GM23338 (cell line): ENCODE results near the gene ADGRG2. TPM values are rescaled to one million over a fixed set of nuclear protein-coding genes. Genes with fewer than 3 reads are reported as not detected.

ENCODE experiments used
- ATAC-seq: fragments of 200-7000 bp; cut with Tn5 transposase; 3 replicates; pipeline ENCODE4 v1.9.1; 2020
- DNase-seq: peaks from one replicate; pipeline ENCODE4 v3.0.0-alpha.2; 2015; ENCODE audit warnings: low spot score
- H2AFZ ChIP-seq: fragments of 200-600 bp; sonication (generic); 2 replicates; pipeline ENCODE4 v1.8.0; 2016; ENCODE audit warnings: antibody characterized with exemption, mild to moderate bottlenecking, moderate library complexity
- H3F3A ChIP-seq: fragments of 200-600 bp; sonication (generic); replicated peaks from 2 replicates; pipeline ENCODE4 v1.8.0; 2017; ENCODE audit warnings: antibody characterized with exemption, mixed run types, low read depth
- H3K27ac ChIP-seq: fragments of 200-600 bp; sonication (generic); 2 replicates; pipeline ENCODE4 v1.6.1; 2016; ENCODE audit warnings: low read depth
- H3K27me3 ChIP-seq: fragments of 200-600 bp; sonication (generic); 2 replicates; pipeline ENCODE4 v1.8.0; 2016; ENCODE audit warnings: mild to moderate bottlenecking, mixed run types, moderate library complexity; ENCODE audit not compliant: insufficient read depth
- H3K36me3 ChIP-seq: fragments of 200-600 bp; sonication (generic); 2 replicates; pipeline ENCODE4 v1.8.0; 2016; ENCODE audit warnings: mild to moderate bottlenecking; ENCODE audit not compliant: insufficient read depth
- H3K4me1 ChIP-seq: fragments of 200-600 bp; sonication (generic); 2 replicates; pipeline ENCODE4 v1.8.0; 2016; ENCODE audit warnings: mild to moderate bottlenecking, moderate library complexity; ENCODE audit not compliant: insufficient read depth
- H3K4me2 ChIP-seq: fragments of 200-600 bp; sonication (generic); 2 replicates; pipeline ENCODE4 v1.7.1; 2017; ENCODE audit warnings: mixed run types
- H3K4me3 ChIP-seq: fragments of 200-600 bp; sonication (generic); 2 replicates; pipeline ENCODE4 v1.6.1; 2016; ENCODE audit warnings: mixed run types
- H3K79me2 ChIP-seq: fragments of 200-600 bp; sonication (generic); replicated peaks from 2 replicates; pipeline ENCODE4 v1.8.0; 2017; ENCODE audit warnings: mild to moderate bottlenecking; ENCODE audit not compliant: insufficient read depth
- H3K9me2 ChIP-seq: fragments of 200-600 bp; sonication (generic); 2 replicates; pipeline ENCODE4 v1.8.0; 2017; ENCODE audit not compliant: insufficient read depth
- H4K20me1 ChIP-seq: fragments of 200-600 bp; sonication (generic); replicated peaks from 2 replicates; pipeline ENCODE4 v1.8.0; 2017; ENCODE audit warnings: mild to moderate bottlenecking; ENCODE audit not compliant: insufficient read depth
- H3K27ac Mint-ChIP-seq: 2 replicates; pipeline ENCODE4 v1.8.0; 2020; ENCODE audit warnings: inconsistent platforms, mild to moderate bottlenecking, moderate library complexity, mixed read lengths
- H3K27me3 Mint-ChIP-seq: 3 replicates; pipeline ENCODE4 v1.8.0; 2022; ENCODE audit warnings: low read depth, mild to moderate bottlenecking, moderate library complexity, mixed read lengths, inconsistent platforms; ENCODE audit not compliant: insufficient read depth, poor library complexity
- H3K36me3 Mint-ChIP-seq: 3 replicates; pipeline ENCODE4 v1.8.0; 2021; ENCODE audit warnings: low read depth, mild to moderate bottlenecking, inconsistent platforms, moderate library complexity, mixed read lengths
- H3K4me1 Mint-ChIP-seq: 3 replicates; pipeline ENCODE4 v1.8.0; 2020; ENCODE audit warnings: mild to moderate bottlenecking, inconsistent platforms, mixed read lengths
- H3K4me3 Mint-ChIP-seq: 3 replicates; pipeline ENCODE4 v1.8.0; 2021; ENCODE audit warnings: moderate library complexity, mild to moderate bottlenecking, inconsistent platforms, mixed read lengths
- H3K9me3 Mint-ChIP-seq: 3 replicates; pipeline ENCODE4 v1.8.0; 2020; ENCODE audit warnings: moderate library complexity, mild to moderate bottlenecking, inconsistent platforms, mixed read lengths
- CREB1 ChIP-seq: fragments of 250-450 bp; sonication (Bioruptor Pico); IDR thresholded peaks from 2 replicates; pipeline ENCODE4 v1.5.0; 2020; ENCODE audit warnings: low read depth, mild to moderate bottlenecking, moderate library complexity
- CTCF ChIP-seq, 2 experiments: fragments of 200-600 bp in 1 of 2; sonication (generic) in 1 of 2; conservative IDR thresholded peaks; 2 replicates each; pipeline versions ENCODE4 v1.5.1 to v1.6.1; 2016 to 2017; ENCODE audit warnings: antibody characterized with exemption in 2 of 2, low read depth in 2 of 2, mild to moderate bottlenecking in 2 of 2, moderate library complexity in 1 of 2
- ETS1 ChIP-seq: IDR thresholded peaks from 2 replicates; pipeline ENCODE4 v1.6.1; 2016; ENCODE audit warnings: antibody characterized with exemption
- EZH2 ChIP-seq: fragments of 200-600 bp; sonication (generic); IDR thresholded peaks from one replicate; pipeline ENCODE4 v1.8.0; 2017; ENCODE audit warnings: antibody characterized with exemption, mild to moderate bottlenecking, low read depth; ENCODE audit not compliant: unreplicated experiment
- EZH2phosphoT487 ChIP-seq: fragments of 200-600 bp; sonication (generic); IDR thresholded peaks from one replicate; pipeline ENCODE4 v1.8.1; 2018; ENCODE audit warnings: antibody characterized with exemption; ENCODE audit not compliant: unreplicated experiment
- JUNB ChIP-seq: IDR thresholded peaks from one replicate; pipeline ENCODE4 v1.6.1; 2016; ENCODE audit warnings: antibody characterized with exemption; ENCODE audit not compliant: unreplicated experiment
- NANOG ChIP-seq: IDR thresholded peaks from 2 replicates; pipeline ENCODE4 v1.6.1; 2016; ENCODE audit warnings: antibody characterized with exemption, borderline replicate concordance
- POLR2AphosphoS5 ChIP-seq: IDR thresholded peaks from 2 replicates; pipeline ENCODE4 v1.6.1; 2016; ENCODE audit warnings: antibody characterized with exemption, low read depth
- REST ChIP-seq: IDR thresholded peaks from one replicate; pipeline ENCODE4 v1.6.1; 2018; ENCODE audit warnings: antibody characterized with exemption; ENCODE audit not compliant: unreplicated experiment
- STAT1 ChIP-seq: IDR thresholded peaks from one replicate; pipeline ENCODE4 v1.6.1; 2016; ENCODE audit warnings: antibody characterized with exemption; ENCODE audit not compliant: unreplicated experiment
- ZNF114 ChIP-seq: fragments of 250-450 bp; sonication (Bioruptor Pico); IDR thresholded peaks from 2 replicates; pipeline ENCODE4 v1.5.0; 2020; ENCODE audit warnings: mild to moderate bottlenecking, moderate library complexity
- ZNF462 ChIP-seq: fragments of 250-450 bp; sonication (Bioruptor Pico); IDR thresholded peaks from 2 replicates; pipeline ENCODE4 v1.5.0; 2020; ENCODE audit warnings: mild to moderate bottlenecking, moderate library complexity
- polyA plus RNA-seq: library from polyadenylated mRNA; unstranded; fragments of >200 nt; fragmentation: Nextera tagmentation; extraction: Ambion mirVana; gene quantifications from 2 replicates; pipeline ENCODE4 v1.2.1, GENCODE V29; 2016
- total RNA-seq: library from RNA; depleted of rRNA; stranded (reverse); fragments of >200 nt; shearing (Covaris generic); gene quantifications from 2 replicates; pipeline ENCODE4 v1.2.3, GENCODE V29; 2014

Gene ADGRG2
- total and polyA plus RNA-seq, 2 experiments from 2014 or later = 4.0 to 10.8 TPM

- H3K36me3 Mint-ChIP-seq = no peaks in the 10 kb centered on the region
- TF ChIP-seq ZNF114 (no peak), STAT1 (no peak), EZH2phosphoT487 (no peak), ZNF462 (CRISPR knock-in tag) (no peak), POLR2AphosphoS5 (no peak), CTCF (conservative IDR thresholded peaks at IDR 0.05; ENCODE audit: low read depth in 2 of 2) (no peak), CREB1 (CRISPR knock-in tag) (no peak), EZH2 (no peak), NANOG (no peak), ETS1 (no peak), REST (no peak), JUNB (no peak)
- ATAC-seq = no peak
- no peaks in the 10 kb centered on the region for H3K4me1 ChIP-seq
- no peak overlapping the region for H3K4me3 Mint-ChIP-seq
- H2AFZ ChIP-seq = no peak overlapping the region
- no peaks in the 10 kb centered on the region for H3K27me3 ChIP-seq
- no peak overlapping the region for H3K4me2 ChIP-seq
- H3K4me1 Mint-ChIP-seq = peaks cover 14% of the 10 kb centered on the region
- no peaks in the 10 kb centered on the region for H3K36me3 ChIP-seq
- no peak for DNase-seq
- H3K4me3 ChIP-seq = no peak overlapping the region
- H3K79me2 ChIP-seq = no peaks in the 10 kb centered on the region; the same call in none of the 2 replicates
- no peaks in the 10 kb centered on the region for H3K27me3 Mint-ChIP-seq
- H4K20me1 ChIP-seq = no peaks in the 10 kb centered on the region
- no peak overlapping the region for H3K27ac ChIP-seq
- H3K9me2 ChIP-seq = no peaks in the 10 kb centered on the region
- H3K27ac Mint-ChIP-seq = no peak overlapping the region
- H3K9me3 Mint-ChIP-seq = no peaks in the 10 kb centered on the region
- H3F3A ChIP-seq = no peaks in the 10 kb centered on the region
Measured at GRCh38 chrX:18961686-18962085, 160.6 kb downstream of the ADGRG2 start.
